GM12878 (cell line): ENCODE results near the gene SLC44A4. TPM values are rescaled to one million over a fixed set of nuclear protein-coding genes. Genes with fewer than 3 reads are reported as not detected.

Experiments used
- ATAC-seq: fragments of 200-7000 bp; cut with Tn5 transposase; 3 replicates; pipeline ENCODE4 v1.9.1; 2020; ENCODE audit warnings: mild to moderate bottlenecking, moderate library complexity
- BruUV-seq: library from RNA; stranded (reverse); fragments of 400-500 nt; replicated peaks from 2 replicates; lab custom pipeline; 2021; lab: Mats Ljungman, UMichigan
- CTCF ChIA-PET: fragments of 300-600 bp; sonication (Branson Sonifier 250); formaldehyde crosslinking; extraction: SDS; loops from one replicate; lab custom pipeline; 2021; ENCODE audit warnings: inconsistent platforms; lab: Yijun Ruan, JAX
- POLR2A ChIA-PET: fragments of 350-600 bp; formaldehyde crosslinking; extraction: SDS; loops from one replicate; lab custom pipeline; 2021; ENCODE audit warnings: inconsistent platforms; lab: Charles Lee
- RAD21 ChIA-PET: fragments of 300-600 bp; sonication (Branson Sonifier 250); formaldehyde crosslinking; loops from one replicate; lab custom pipeline; 2023; ENCODE audit warnings: antibody characterized with exemption; ENCODE audit not compliant: unreplicated experiment; lab: Charles Lee
- SMC1A ChIA-PET: fragments of 300-600 bp; sonication (Branson Sonifier 250); formaldehyde crosslinking; loops from one replicate; lab custom pipeline; 2023; ENCODE audit not compliant: unreplicated experiment, uncharacterized antibody; lab: Charles Lee
- DNase-seq: peaks from one replicate; pipeline ENCODE4 v3.0.0-alpha.2; 2011; ENCODE audit warnings: low read depth, low spot score
- FAIRE-seq: peaks from 3 replicates; lab custom pipeline; 2011; peaks lifted over from hg19 to GRCh38; lab: Jason Lieb, UNC
- H2AFZ ChIP-seq: 2 replicates; pipeline ENCODE4 v1.6.0; 2011; ENCODE audit warnings: low read depth, low read length, control low read depth; ENCODE audit not compliant: control insufficient read depth
- H3K27ac ChIP-seq: 2 replicates; pipeline ENCODE4 v1.5.1; 2011; ENCODE audit warnings: control low read depth; ENCODE audit not compliant: control insufficient read depth, insufficient read depth
- H3K27me3 ChIP-seq, 2 experiments: replicated peaks in 1 of 2; 2 replicates each; pipeline versions ENCODE4 v1.6.0 to v1.6.1; 2011; ENCODE audit warnings: low read length in 1 of 2; ENCODE audit not compliant: control insufficient read depth in 2 of 2, insufficient read depth in 2 of 2
- H3K36me3 ChIP-seq, 2 experiments: 2 replicates each; pipeline ENCODE4 v1.5.1; 2011; ENCODE audit warnings: low read length in 1 of 2; ENCODE audit not compliant: control insufficient read depth in 2 of 2, insufficient read depth in 2 of 2
- H3K4me1 ChIP-seq: 2 replicates; pipeline ENCODE4 v1.6.1; 2011; ENCODE audit warnings: mild to moderate bottlenecking, low read length, moderate library complexity, mixed read lengths; ENCODE audit not compliant: control insufficient read depth, insufficient read depth
- H3K4me2 ChIP-seq: 2 replicates; pipeline ENCODE4 v1.6.0; 2011; ENCODE audit warnings: control low read depth; ENCODE audit not compliant: control insufficient read depth, insufficient read depth
- H3K4me3 ChIP-seq: fragments of 200-600 bp; sonication (generic); 2 replicates; pipeline ENCODE4 v1.5.1; 2016
- H3K79me2 ChIP-seq: 2 replicates; pipeline ENCODE4 v1.6.0; 2011; ENCODE audit warnings: low read length; ENCODE audit not compliant: control insufficient read depth, insufficient read depth
- H3K9ac ChIP-seq: 2 replicates; pipeline ENCODE4 v1.8.0; 2011; ENCODE audit warnings: low read length, control low read depth, mixed read lengths; ENCODE audit not compliant: control insufficient read depth, insufficient read depth
- H3K9me3 ChIP-seq: replicated peaks from 3 replicates; pipeline ENCODE4 v1.5.1; 2011; ENCODE audit warnings: mild to moderate bottlenecking, low read length; ENCODE audit not compliant: control insufficient read depth, insufficient read depth
- H4K20me1 ChIP-seq: 2 replicates; pipeline ENCODE4 v1.6.0; 2011; ENCODE audit not compliant: control insufficient read depth, insufficient read depth
- ATF2 ChIP-seq: IDR thresholded peaks from 2 replicates; pipeline ENCODE4 v1.6.1; 2012; ENCODE audit warnings: low read length, inconsistent platforms
- BMI1 ChIP-seq: fragments of 450-650 bp; IDR thresholded peaks from 2 replicates; pipeline ENCODE4 v1.6.1; 2016; ENCODE audit warnings: mild to moderate bottlenecking, moderate library complexity, borderline replicate concordance
- CBX5 ChIP-seq: sonication (generic); IDR thresholded peaks from 2 replicates; pipeline ENCODE4 v1.6.1; 2016; ENCODE audit warnings: low read depth, moderate library complexity, mild to moderate bottlenecking, inconsistent platforms
- CREM ChIP-seq: IDR thresholded peaks from 2 replicates; pipeline ENCODE4 v1.6.1; 2014; ENCODE audit warnings: antibody characterized with exemption, low read depth
- EP300 ChIP-seq, 2 experiments: fragments of 150-350 bp in 1 of 2; IDR thresholded peaks; 2 replicates each; pipeline ENCODE4 v1.6.1; 2011 to 2012; ENCODE audit warnings: low read depth in 2 of 2, low read length in 2 of 2, borderline replicate concordance in 1 of 2, improper control_type of control experiment in 1 of 2, inconsistent platforms in 1 of 2; ENCODE audit not compliant: control insufficient read depth in 1 of 2
- GABPA ChIP-seq: IDR thresholded peaks from 2 replicates; pipeline ENCODE4 v1.6.1; 2014; ENCODE audit warnings: antibody characterized with exemption, low read depth, mild to moderate bottlenecking, inconsistent platforms
- KDM1A ChIP-seq: fragments of 200-600 bp; sonication (generic); IDR thresholded peaks from 2 replicates; pipeline ENCODE4 v1.6.1; 2016; ENCODE audit warnings: borderline replicate concordance
- MYC ChIP-seq: IDR thresholded peaks from 2 replicates; pipeline ENCODE4 v1.6.1; 2011; ENCODE audit warnings: mild to moderate bottlenecking, low read length, moderate library complexity, inconsistent platforms; ENCODE audit not compliant: insufficient read depth, insufficient replicate concordance, insufficient read length, severe bottlenecking
- NFIC ChIP-seq: IDR thresholded peaks from 2 replicates; pipeline ENCODE4 v1.6.1; 2012; ENCODE audit warnings: low read depth, mild to moderate bottlenecking, inconsistent platforms, low read length, moderate library complexity
- NFXL1 ChIP-seq: fragments of 450-650 bp; IDR thresholded peaks from 2 replicates; pipeline ENCODE4 v1.6.1; 2017; ENCODE audit warnings: antibody characterized with exemption, mild to moderate bottlenecking, borderline replicate concordance
- RBBP5 ChIP-seq: fragments of 200-600 bp; sonication (generic); conservative IDR thresholded peaks from 2 replicates; pipeline ENCODE4 v1.6.1; 2016
- STAT1 ChIP-seq: fragments of 450-650 bp; conservative IDR thresholded peaks from 2 replicates; pipeline ENCODE4 v1.6.1; 2014; ENCODE audit warnings: antibody characterized with exemption, mild to moderate bottlenecking
- STAT3 ChIP-seq: IDR thresholded peaks from 2 replicates; pipeline ENCODE4 v1.6.1; 2011; ENCODE audit warnings: low read depth, low read length, improper control_type of control experiment
- TCF7 ChIP-seq: IDR thresholded peaks from 2 replicates; pipeline ENCODE4 v1.6.1; 2014; ENCODE audit warnings: antibody characterized with exemption, borderline replicate concordance
- USF1 ChIP-seq: IDR thresholded peaks from 2 replicates; pipeline ENCODE4 v1.6.1; 2011; ENCODE audit warnings: borderline replicate concordance, low read depth, mild to moderate bottlenecking, moderate library complexity, mixed read lengths, low read length; ENCODE audit not compliant: insufficient read depth; ENCODE audit errors: extremely low read length
- ZBTB11 ChIP-seq: fragments of 450-650 bp; formaldehyde crosslinking; IDR thresholded peaks from 2 replicates; pipeline ENCODE4 v1.5.0; 2022; ENCODE audit warnings: mild to moderate bottlenecking, missing genetic modification characterization
- ZSCAN29 ChIP-seq: fragments of 450-650 bp; IDR thresholded peaks from 2 replicates; pipeline ENCODE4 v1.6.1; 2017; ENCODE audit warnings: mild to moderate bottlenecking, moderate library complexity
- ZZZ3 ChIP-seq: IDR thresholded peaks from 2 replicates; pipeline ENCODE4 v1.6.1; 2011; ENCODE audit warnings: low read depth; ENCODE audit not compliant: control insufficient read depth, insufficient read length
- WGBS: methylation state at CpG from one replicate; pipeline ENCODE4 v1.1.6; 2016; ENCODE audit warnings: low lambda C conversion rate; ENCODE audit not compliant: insufficient replicate concordance, insufficient coverage; ENCODE audit errors: missing lambda C conversion rate; 5-methylcytosine and 5-hydroxymethylcytosine counted together
- in situ Hi-C: fragments of 300-500 bp; cut with MboI; formaldehyde crosslinking; loops from 9 replicates; pipeline ENCODE4 v1.14.3; 2018; ENCODE audit warnings: mixed read lengths
- intact Hi-C: fragments of 100-400 bp; cut with micrococcal nuclease; formaldehyde crosslinking; loops from one replicate; pipeline ENCODE4 v1.14.2; 2022; ENCODE audit not compliant: unreplicated experiment
- polyA plus RNA-seq, 11 experiments: library from polyadenylated mRNA; depleted of rRNA in 4 of 11; unstranded in 6 of 11; stranded (reverse) in 5 of 11; fragments of >200 nt; fragmentation: Nextera tagmentation in 4 of 11; fragmentation: Illumina TruSeq in 1 of 11; extraction: Ambion mirVana in 4 of 11; extraction: Trizol in 1 of 11; gene quantifications; 1 replicate in 1 of 11; 2 replicates in 10 of 11; pipeline versions ENCODE4 v1.2.1 to v1.2.3, GENCODE V29; 2011 to 2016; ENCODE audit warnings: inconsistent platforms in 2 of 11, missing spikeins in 2 of 11, low read depth in 1 of 11
- total RNA-seq, 4 experiments: library from RNA; depleted of rRNA in 3 of 4; stranded (reverse); fragments of >200 nt in 3 of 4; fragmentation: Illumina TruSeq in 1 of 4; extraction: Trizol in 1 of 4; gene quantifications; 2 replicates each; pipeline versions ENCODE4 v1.2.1 to v1.2.3, GENCODE V29; 2013 to 2021

The SLC44A4 gene
- total and polyA plus RNA-seq, 10 of the 15 experiments (the other 5 are each of a cell fraction or from before 2014, with no cell fraction given) = 0.04 to 0.24 (median 0.15) TPM; not detected in 3

- no peak for TF ChIP-seq ZZZ3
- TF ChIP-seq ATF2 = no peak
Measured at GRCh38 chr6:31851485-31851832, 27.3 kb downstream of the SLC44A4 start (continued).

GRCh38 chr6:31850765-31851484 lies 27.9 kb downstream of the SLC44A4 start:
- Histone ChIP-seq H3K27me3 (no peaks in the 10 kb centered on the region), H3K4me2 (no peak overlapping the region), H2AFZ (no peak overlapping the region), H3K79me2 (no peaks in the 10 kb centered on the region), H3K27ac (no peak overlapping the region), H3K4me3 (no peak overlapping the region), H4K20me1 (no peaks in the 10 kb centered on the region), H3K9me3 (no peaks in the 10 kb centered on the region), H3K9ac (no peak overlapping the region), H3K4me1 (no peaks in the 10 kb centered on the region), H3K36me3 (no peaks in the 10 kb centered on the region)
- intact Hi-C loops = no loop called here
- no peak for ATAC-seq
- WGBS = 91% methylated on average over 2 of the region's 2 CpGs
- SMC1A ChIA-PET = no interaction called here
- in situ Hi-C loops = no loop called here
- CTCF ChIA-PET = interaction anchor here (0.6 to 1.0 kb wide), 2 partner anchors 13 to 131 kb away, joined by 3 to 4 read pairs; no protein-coding TSS in a partner anchor
- no TSS peak for BruUV-seq
- RAD21 ChIA-PET = no interaction called here
- no peak for DNase-seq
- FAIRE-seq = no peak
- POLR2A ChIA-PET = interaction anchor here (0.7 kb wide), 1 partner anchor 470 kb away, joined by 5 read pairs; no protein-coding TSS in a partner anchor
- TF ChIP-seq RBBP5 = no peak
- TF ChIP-seq STAT3 = no peak
- TF ChIP-seq BMI1 = no peak
- no peak for TF ChIP-seq NFXL1
- no peak for TF ChIP-seq ZSCAN29
- TF ChIP-seq KDM1A = no peak
- no peak for TF ChIP-seq NFIC
- no peak for TF ChIP-seq ZBTB11 (CRISPR knock-in tag)
- TF ChIP-seq GABPA = no peak
- no peak for TF ChIP-seq TCF7
- TF ChIP-seq CBX5 = no peak
- TF ChIP-seq MYC = no peak
- TF ChIP-seq USF1 = no peak
- no peak for TF ChIP-seq EP300 (IDR thresholded peaks at IDR 0.05; ENCODE audit: borderline replicate concordance in 1 of 2, control insufficient read depth in 1 of 2, low read depth in 2 of 2, low read length in 2 of 2)
- no peak for TF ChIP-seq STAT1
- no peak for TF ChIP-seq CREM
